Measurements from ENCODE around the gene USP48. TPM values are rescaled to one million over a fixed set of nuclear protein-coding genes. Genes with fewer than 3 reads are reported as not detected.

USP48 gene
- total and polyA plus RNA-seq, 10 of the 15 experiments (the other 5 are each of a cell fraction or from before 2014, with no cell fraction given), result 21.2 to 115 (median 75.5) TPM

GRCh38 chr1:21829294-21829693 lies 46.3 kb upstream of the USP48 start:
- SMC1A ChIA-PET (ENCODE audit: uncharacterized antibody, unreplicated experiment), result no interaction called here
- H4K20me1 ChIP-seq (ENCODE audit: control insufficient read depth, insufficient read depth), result no peaks in the 10 kb centered on the region
- POLR2A ChIA-PET, result no interaction called here
- no peak overlapping the region for H3K27ac ChIP-seq (ENCODE audit: control insufficient read depth, insufficient read depth)
- no peaks in the 10 kb centered on the region for H3K4me1 ChIP-seq (ENCODE audit: control insufficient read depth, insufficient read depth, low read length)
- no peaks in the 10 kb centered on the region for H3K79me2 ChIP-seq (ENCODE audit: control insufficient read depth, insufficient read depth, low read length)
- DNase-seq (ENCODE audit: low read depth, low spot score) (no peak), ATAC-seq (no peak), FAIRE-seq (no peak)
- no peaks in the 10 kb centered on the region for H3K27me3 ChIP-seq (replicated peaks in 1 of 2; ENCODE audit: control insufficient read depth in 2 of 2, insufficient read depth in 2 of 2, low read length in 1 of 2)
- H3K9ac ChIP-seq (ENCODE audit: control insufficient read depth, insufficient read depth, low read length), result no peak overlapping the region
- no peak overlapping the region for H2AFZ ChIP-seq (ENCODE audit: control insufficient read depth, low read depth, low read length)
- no TSS peak for BruUV-seq (replicated peaks)
- in situ Hi-C loops (cut with MboI), result no loop called here
- RAD21 ChIA-PET (ENCODE audit: unreplicated experiment), result no interaction called here
- H3K9me3 ChIP-seq (replicated peaks; ENCODE audit: control insufficient read depth, insufficient read depth, low read length), result peaks cover 7% of the 10 kb centered on the region; the same call in 1 of the 3 replicates
- TF ChIP-seq MYC (IDR thresholded peaks at IDR 0.05; ENCODE audit: insufficient read depth, insufficient read length, insufficient replicate concordance, low read length, severe bottlenecking), result no peak
- 49% methylated on average over 17 of the region's 17 CpGs for WGBS (ENCODE audit: insufficient coverage, insufficient replicate concordance, low lambda C conversion rate, missing lambda C conversion rate)
- CTCF ChIA-PET, result no interaction called here
- H3K36me3 ChIP-seq (ENCODE audit: control insufficient read depth in 2 of 2, insufficient read depth in 2 of 2, low read length in 1 of 2), result no peaks in the 10 kb centered on the region
- H3K4me3 ChIP-seq, result no peak overlapping the region
- intact Hi-C loops (cut with micrococcal nuclease; ENCODE audit: unreplicated experiment), result no loop called here
- no peak overlapping the region for H3K4me2 ChIP-seq (ENCODE audit: control insufficient read depth, insufficient read depth)

- intact Hi-C loops (cut with micrococcal nuclease; ENCODE audit: unreplicated experiment), result no loop called here
- TF ChIP-seq RCOR1 (conservative IDR thresholded peaks at IDR 0.05; ENCODE audit: low read depth, low read length) (no peak), BRCA1 (IDR thresholded peaks at IDR 0.05; ENCODE audit: low read depth, low read length) (no peak), SMC3 (IDR thresholded peaks at IDR 0.05; ENCODE audit: borderline replicate concordance, low read length) (no peak), TCF7 (IDR thresholded peaks at IDR 0.05; ENCODE audit: borderline replicate concordance) (no peak), BMI1 (IDR thresholded peaks at IDR 0.05; ENCODE audit: borderline replicate concordance) (no peak), ESRRA (IDR thresholded peaks at IDR 0.05; ENCODE audit: low read length) (no peak), ZSCAN29 (IDR thresholded peaks at IDR 0.05) (no peak)
These were observed 45.7 kb upstream of the USP48 start for GRCh38 chr1:21828506-21829210.

More at GRCh38 chr1:21828506-21829210, 45.7 kb upstream of the USP48 start:
- CTCF ChIA-PET, result no interaction called here
- peaks cover 5% of the 10 kb centered on the region; the same call in 1 of the 3 replicates for H3K9me3 ChIP-seq (replicated peaks; ENCODE audit: control insufficient read depth, insufficient read depth, low read length)
- WGBS (ENCODE audit: insufficient coverage, insufficient replicate concordance, low lambda C conversion rate, missing lambda C conversion rate), result 66% methylated on average over 22 of the region's 28 CpGs
- no peaks in the 10 kb centered on the region for H3K36me3 ChIP-seq (ENCODE audit: control insufficient read depth in 2 of 2, insufficient read depth in 2 of 2, low read length in 1 of 2)
- in situ Hi-C loops (cut with MboI), result no loop called here
- BruUV-seq (replicated peaks), result no TSS peak
- POLR2A ChIA-PET, result no interaction called here
- H3K9ac ChIP-seq (ENCODE audit: control insufficient read depth, insufficient read depth, low read length), result no peak overlapping the region
- no peaks in the 10 kb centered on the region for H4K20me1 ChIP-seq (ENCODE audit: control insufficient read depth, insufficient read depth)
- H3K4me3 ChIP-seq, result no peak overlapping the region
- H3K79me2 ChIP-seq (ENCODE audit: control insufficient read depth, insufficient read depth, low read length), result no peaks in the 10 kb centered on the region
- RAD21 ChIA-PET (ENCODE audit: unreplicated experiment), result no interaction called here
- no peak overlapping the region for H2AFZ ChIP-seq (ENCODE audit: control insufficient read depth, low read depth, low read length)
- SMC1A ChIA-PET (ENCODE audit: uncharacterized antibody, unreplicated experiment), result no interaction called here
- FAIRE-seq, result no peak
- no peak overlapping the region for H3K4me2 ChIP-seq (ENCODE audit: control insufficient read depth, insufficient read depth)
- H3K27me3 ChIP-seq (replicated peaks in 1 of 2; ENCODE audit: control insufficient read depth in 2 of 2, insufficient read depth in 2 of 2, low read length in 1 of 2), result no peaks in the 10 kb centered on the region
- ATAC-seq, result no peak
- DNase-seq (ENCODE audit: low read depth, low spot score), result no peak
- no peak overlapping the region for H3K27ac ChIP-seq (ENCODE audit: control insufficient read depth, insufficient read depth)
- H3K4me1 ChIP-seq (ENCODE audit: control insufficient read depth, insufficient read depth, low read length), result no peaks in the 10 kb centered on the region

Data from GM12878 (cell line).